Superior temporal gyrus (tissue), 1 donor: Measurements from ENCODE around the gene ASIC3.
"Not testable (repeated sequence)": the region's sequence is repeated elsewhere in the genome, so short reads cannot be mapped to it uniquely, and the experiment has no call there.

ENCODE experiments used
- DNase-seq: peaks from one replicate; pipeline ENCODE4 v3.0.0-alpha.2; 2016; ENCODE audit errors: extremely low spot score

Gene ASIC3

DNA sequence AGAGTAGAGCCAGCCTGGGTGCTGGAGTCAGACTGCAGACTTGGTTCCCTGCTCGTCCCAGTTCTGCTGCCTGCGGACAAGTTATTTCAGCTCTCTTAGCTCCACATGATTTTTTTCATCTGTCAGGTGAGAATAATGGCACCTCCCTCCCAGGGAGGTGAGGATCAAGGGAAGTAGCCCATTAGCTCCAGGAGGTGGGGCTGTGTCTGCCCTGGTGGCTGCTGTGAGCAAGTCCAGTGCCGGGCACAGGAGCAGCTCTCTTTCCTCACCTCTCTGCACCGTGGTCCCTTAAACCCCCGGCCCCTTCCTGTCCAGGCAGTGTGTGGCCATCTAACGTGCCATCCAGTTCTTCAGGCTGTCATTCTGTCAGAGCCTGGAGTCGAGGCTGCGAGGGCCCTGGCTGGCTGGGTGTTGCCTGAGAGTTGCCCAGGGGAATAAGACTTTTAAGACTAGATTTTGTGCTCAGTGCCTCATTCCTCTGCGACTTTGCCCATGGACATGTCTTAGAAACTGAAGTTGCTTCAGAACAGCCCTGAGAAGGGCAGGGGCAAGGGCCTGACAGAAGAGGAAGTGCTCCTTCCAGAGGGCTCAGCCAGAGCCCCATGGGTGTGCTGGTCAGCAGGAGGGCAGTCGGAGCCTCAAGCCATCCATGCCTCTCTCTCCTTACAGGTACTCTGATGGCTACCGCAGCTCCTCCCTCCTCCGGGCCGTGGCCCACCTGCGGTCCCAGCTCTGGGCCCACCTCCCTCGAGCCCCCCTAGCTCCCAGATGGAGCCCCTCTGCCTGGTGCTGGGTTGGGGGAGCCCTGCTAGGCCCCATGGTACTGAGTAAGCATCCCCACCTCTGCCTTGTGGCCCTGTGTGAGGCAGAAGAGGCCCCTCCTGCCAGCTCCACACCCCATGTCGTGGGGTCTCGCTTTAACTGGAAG lies 15.1 kb upstream of the ASIC3 start:
- no peak for DNase-seq

DNA sequence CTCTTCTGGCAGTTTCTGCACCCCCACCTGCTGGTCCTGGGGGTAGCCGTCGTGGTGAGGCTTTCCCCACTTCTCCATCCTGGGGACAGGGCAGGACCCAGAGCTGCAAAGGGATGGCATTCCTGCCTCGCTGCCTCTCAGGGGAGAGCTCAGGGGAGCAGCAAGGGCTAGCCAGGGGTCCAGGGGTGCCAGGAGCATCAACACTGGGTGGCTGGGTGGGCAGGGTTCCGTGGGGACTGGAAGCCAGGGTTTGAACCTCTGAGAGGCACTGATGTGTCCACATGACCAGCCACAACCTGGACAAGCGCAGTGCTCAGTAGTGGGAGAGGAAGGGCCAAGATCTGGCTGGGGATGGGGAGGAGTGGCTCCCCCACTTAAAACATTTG lies 14.5 kb upstream of the ASIC3 start:
- DNase-seq = no peak

DNA sequence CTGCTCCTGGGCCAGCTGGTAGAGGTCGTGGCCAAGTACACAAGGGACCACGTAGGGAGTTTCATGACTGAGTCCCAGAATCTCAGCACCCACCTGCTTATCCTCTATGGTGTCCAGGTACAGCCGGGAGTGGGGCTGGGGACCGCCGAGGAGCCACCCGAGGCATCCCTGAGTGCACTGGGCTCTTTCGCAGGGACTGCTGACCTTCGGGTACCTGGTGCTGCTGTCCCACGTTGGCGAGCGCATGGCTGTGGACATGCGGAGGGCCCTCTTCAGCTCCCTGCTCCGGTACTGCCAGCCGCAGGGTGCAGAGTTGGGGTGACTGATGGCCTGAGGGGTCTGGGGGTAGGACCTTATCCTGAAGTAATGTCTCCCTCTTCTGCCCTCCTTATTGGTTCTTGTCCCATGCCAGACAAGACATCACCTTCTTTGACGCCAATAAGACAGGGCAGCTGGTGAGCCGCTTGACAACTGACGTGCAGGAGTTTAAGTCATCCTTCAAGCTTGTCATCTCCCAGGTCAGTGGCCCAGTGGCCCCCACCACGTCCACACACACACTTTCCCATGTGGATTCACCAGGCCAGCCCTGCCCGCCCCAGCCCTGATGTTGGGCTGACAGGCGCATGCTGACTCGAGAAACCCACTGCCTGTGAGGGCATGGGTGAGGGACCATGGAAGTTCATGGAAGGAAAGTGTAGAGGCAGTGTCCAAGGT lies 13.9 kb upstream of the ASIC3 start:
- DNase-seq = no peak

DNA sequence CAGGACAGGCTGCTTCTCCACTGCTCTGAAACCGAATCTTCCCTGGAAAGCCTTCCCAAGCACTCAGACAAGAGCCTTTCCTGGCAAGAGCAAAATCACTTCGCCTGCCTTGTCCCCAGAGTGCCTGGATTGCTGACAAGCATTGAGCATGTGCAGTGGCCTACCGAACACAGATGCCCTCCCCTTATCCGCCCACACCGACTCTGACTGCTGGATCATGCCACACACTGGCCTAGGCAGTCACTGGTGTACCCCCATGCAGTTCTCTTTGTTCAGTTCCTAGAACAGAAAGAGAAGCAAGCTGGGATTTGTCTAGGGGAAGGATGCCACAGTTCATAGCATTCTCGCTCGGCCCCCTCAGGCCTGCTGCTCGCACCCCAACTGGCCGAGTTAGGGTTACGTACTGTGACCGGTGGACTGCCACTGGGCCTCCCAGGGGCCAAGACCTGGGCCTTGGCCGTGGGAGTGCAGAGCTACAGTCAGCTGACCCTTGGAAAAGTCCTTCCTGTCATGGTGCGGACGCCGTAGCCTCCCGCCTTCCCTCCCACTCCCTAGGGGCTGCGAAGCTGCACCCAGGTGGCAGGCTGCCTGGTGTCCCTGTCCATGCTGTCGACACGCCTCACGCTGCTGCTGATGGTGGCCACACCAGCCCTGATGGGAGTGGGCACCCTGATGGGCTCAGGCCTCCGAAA lies 13.2 kb upstream of the ASIC3 start:
- DNase-seq = no peak

DNA sequence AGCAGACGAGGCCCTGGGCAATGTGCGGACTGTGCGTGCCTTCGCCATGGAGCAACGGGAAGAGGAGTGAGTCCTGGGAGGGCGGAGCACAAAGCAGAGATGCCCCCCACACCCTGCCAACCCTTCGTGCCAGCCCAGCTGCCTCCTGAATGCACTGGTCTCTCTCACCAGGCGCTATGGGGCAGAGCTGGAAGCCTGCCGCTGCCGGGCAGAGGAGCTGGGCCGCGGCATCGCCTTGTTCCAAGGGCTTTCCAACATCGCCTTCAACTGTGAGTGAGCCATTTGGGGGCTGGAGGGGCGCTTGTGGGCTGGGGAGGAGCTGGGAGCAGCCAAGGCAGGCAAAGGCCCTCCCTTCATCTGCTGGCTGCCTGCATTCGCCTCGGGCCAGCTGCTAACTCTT lies 12.4 kb upstream of the ASIC3 start:
- DNase-seq = no peak

DNA sequence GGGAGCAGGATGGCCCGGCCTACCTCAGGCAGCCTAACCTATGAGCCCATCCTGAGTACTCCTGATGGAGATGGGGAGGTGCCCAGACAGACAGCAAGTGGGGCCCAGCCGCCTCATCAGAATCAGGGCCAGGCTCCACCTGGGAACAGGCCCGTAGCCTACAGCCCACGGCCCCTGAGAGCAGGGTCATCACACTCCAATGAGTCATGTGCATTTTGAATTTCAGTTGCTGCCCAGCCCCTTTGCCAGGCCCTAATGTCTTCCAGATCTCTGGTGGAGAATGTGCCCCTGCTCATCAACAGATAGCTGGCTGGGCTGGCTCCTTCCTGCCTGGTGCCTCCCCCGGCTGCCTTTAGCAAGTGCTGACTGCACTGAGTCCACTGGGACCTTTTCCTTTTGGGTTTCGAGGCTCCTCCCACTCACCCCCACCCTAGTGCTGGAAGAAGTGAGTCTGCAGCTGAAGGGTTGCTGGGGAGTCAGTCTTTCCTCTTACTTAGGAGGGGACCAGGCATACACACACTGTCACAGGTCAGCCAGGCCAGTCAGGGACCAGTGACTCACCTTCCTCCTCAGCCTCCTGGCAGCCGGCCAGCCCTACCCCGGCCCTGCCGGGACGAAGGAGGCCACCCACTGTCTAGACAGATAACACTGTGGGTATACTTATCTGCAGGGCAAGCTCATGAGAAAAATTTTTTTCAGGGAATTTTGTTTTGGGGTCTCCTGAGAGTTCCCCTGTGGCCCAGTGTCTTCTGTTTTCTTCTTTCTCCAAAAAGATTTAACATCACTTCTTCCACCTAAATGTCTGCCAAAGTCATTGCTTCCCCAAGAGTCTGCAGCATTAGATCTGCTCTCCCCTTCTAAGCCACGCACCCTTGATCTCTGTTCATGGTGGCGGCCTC lies 9.1 kb upstream of the ASIC3 start:
- no peak for DNase-seq

DNA sequence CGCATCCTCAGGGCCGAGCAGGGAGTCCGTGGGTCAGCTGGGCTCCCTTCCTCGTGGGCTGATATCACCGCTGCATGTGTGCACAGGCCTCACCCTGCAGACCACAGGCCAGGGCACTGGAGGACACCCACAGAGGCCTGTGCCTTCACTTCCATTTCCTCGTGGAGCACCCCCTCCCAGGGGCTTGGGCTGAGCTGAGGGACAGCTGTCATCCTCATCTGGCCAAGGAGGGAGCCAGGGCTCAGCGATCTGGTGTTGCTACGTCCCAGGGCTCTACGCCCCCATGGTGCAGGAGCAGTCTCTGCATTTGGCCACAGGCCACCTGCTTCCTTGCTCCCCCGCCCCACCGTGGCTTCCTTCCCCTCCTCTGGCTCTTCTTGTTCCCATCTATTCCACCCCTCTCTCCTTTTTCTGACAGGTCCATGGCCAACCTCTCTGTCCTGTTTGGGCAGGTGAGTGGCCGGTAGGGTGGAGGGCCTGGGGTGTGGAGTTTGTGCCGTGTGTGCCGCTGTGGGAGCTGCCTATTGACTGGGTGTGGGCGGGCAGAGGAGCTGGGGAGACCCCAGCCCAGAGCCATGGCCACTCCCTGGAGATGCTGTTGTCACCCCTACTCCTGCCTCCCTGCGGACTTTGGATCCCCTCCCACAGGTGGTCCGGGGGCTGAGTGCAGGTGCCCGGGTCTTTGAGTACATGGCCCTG lies 8.3 kb upstream of the ASIC3 start:
- DNase-seq = no peak

DNA sequence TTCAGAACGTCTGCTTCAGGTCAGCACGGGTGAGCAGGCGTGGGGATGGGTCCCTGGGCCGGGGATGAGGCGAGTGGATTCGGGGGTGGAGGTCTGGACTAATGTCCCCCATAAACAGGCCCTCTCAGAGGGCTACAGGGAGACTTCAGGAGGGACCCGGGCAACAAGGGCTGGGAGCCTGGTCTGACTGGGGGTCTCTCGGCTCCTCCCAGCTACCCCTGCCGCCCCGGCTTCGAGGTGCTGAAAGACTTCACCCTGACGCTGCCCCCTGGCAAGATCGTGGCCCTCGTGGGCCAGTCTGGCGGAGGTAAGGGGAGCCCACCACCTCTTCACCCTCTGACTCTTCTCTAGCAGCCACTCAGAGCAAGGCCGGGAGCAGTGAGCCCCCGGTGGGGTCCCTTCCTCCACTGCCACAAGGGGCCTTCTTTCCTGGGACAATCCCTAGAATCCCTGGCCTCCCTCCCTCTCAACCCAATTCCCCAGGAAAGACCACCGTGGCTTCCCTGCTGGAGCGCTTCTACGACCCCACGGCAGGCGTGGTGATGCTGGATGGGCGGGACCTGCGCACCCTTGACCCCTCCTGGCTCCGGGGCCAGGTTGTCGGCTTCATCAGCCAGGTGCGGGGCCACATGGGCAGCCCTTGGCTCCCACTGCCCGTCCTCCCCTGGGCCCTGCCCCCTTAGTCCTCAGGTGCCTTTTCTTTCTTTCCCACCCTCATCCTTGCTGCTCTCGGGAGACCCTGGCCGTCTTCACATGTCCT lies 7.5 kb upstream of the ASIC3 start:
- no peak for DNase-seq

DNA sequence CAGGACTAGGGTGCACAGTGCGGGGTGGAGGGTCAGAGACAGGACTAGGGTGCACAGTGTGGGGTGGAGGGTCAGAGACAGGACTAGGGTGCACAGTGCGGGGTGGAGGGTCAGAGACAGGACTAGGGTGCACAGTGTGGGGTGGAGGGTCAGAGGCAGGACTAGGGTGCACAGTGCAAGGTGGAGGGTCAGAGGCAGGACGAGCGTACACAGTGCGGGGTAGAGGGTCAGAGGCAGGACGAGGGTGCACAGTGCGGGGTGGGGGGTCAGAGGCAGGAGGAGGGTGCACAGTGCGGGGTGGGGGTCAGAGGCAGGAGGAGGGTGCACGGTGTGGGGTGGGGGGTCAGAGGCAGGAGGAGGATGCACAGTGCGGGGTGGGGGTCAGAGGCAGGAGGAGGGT lies 4.9 kb upstream of the ASIC3 start:
- DNase-seq = not testable (repeated sequence)

DNA sequence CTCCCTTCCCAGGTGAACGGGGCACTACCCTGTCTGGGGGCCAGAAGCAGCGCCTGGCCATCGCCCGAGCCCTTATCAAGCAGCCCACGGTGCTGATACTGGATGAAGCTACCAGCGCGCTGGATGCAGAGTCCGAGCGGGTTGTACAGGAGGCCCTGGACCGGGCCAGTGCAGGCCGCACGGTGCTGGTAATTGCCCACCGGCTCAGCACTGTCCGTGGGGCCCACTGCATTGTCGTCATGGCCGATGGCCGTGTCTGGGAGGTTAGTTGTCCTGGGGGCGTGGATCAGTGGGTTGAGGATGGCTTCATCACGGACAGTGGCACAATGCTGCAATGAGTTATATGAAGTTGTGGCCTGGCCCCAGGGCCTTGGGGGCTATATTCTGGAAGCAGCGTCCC lies 4.4 kb upstream of the ASIC3 start:
- no peak for DNase-seq

DNA sequence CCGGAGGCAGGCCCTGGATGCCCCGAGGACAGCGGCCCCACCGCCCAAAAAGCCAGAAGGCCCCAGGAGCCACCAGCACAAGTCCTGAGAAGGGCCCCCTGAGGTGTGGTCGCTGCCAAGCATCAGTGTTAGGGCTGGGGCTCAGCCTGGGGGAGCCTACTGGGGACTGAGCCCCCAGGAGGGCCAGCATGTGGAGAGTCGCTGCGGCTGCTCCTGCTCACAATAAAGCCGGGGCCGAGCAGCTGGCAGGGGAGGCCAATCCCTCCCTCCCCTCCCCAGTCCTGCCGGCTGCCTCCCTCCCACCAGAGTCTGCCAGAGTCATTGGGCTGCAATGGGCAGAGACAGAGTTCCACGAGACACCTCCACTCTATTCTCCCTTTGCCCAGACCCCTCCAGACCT lies 3.1 kb upstream of the ASIC3 start:
- no peak for DNase-seq

DNA sequence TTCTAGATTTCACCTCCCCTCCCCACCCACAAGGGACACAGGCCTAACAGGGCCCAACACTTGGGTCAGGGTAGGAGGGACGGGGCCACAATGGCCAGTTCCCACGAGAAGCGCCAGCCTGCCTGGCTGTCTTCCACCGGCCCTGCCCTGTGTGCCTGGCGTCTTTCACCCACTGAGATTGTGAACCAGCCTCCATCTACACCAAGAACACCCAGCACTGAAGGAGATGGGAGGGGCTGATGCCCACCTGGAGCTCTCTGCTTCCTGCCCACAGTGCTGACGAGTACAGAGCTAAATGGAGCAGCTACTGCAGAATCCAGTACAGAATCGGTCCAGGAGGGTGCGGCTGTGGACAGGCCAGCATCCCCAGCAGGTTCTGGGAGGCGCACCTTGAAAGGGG lies 2.4 kb upstream of the ASIC3 start:
- no peak for DNase-seq

DNA sequence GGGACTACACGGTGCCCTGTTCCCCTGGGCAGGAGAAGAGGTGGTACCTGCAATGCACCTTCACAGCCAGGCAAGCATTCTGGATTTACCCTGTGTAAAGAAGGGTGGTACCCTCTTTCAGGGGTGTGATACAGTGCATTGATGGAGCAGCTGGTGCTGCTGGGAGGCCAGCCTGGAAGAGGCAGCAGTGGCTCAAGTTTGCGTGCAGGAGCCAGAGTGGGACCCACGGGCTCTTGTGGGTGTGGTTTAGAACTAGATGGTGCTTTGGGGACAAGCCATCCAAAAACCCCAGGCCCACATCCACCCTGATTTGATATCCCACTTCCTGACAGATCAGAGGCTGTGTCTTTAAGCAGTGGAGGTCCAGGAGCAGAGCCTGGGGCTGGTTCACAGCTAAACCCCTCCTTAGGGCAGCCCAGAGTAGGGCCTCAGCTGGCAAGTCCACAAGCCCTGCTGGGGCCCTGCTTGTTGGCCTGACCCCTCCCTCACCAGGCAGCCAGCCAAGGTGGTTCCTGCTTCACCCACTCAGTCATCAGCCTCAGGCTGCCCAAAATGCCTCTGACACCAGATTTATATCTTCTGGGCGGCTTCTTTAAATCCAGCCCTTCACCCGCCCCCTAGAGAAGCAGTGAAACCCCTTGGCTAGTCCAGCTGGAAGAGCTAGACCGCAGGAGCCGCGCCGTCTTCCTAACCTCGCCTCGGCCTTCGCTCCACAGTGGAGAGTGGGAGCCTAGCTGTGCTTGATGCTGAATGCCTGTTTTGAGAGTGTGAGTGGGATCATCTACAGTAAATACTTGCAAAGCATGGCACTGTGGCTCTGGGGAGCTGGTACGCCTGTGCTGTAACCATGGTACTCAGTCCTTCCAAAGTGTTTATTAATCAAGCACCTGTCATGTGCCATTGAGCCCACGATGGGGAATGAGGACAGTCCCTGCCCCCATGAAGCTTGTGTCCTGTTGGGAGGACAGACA lies 1.4 kb upstream of the ASIC3 start:
- DNase-seq = no peak

DNA sequence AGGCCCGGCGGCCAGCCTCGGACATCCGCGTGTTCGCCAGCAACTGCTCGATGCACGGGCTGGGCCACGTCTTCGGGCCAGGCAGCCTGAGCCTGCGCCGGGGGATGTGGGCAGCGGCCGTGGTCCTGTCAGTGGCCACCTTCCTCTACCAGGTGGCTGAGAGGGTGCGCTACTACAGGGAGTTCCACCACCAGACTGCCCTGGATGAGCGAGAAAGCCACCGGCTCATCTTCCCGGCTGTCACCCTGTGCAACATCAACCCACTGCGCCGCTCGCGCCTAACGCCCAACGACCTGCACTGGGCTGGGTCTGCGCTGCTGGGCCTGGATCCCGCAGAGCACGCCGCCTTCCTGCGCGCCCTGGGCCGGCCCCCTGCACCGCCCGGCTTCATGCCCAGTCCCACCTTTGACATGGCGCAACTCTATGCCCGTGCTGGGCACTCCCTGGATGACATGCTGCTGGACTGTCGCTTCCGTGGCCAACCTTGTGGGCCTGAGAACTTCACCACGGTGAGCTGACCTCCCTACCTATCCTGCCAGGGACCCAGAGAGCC lies 656 bp downstream of the ASIC3 start:
- DNase-seq = no peak

DNA sequence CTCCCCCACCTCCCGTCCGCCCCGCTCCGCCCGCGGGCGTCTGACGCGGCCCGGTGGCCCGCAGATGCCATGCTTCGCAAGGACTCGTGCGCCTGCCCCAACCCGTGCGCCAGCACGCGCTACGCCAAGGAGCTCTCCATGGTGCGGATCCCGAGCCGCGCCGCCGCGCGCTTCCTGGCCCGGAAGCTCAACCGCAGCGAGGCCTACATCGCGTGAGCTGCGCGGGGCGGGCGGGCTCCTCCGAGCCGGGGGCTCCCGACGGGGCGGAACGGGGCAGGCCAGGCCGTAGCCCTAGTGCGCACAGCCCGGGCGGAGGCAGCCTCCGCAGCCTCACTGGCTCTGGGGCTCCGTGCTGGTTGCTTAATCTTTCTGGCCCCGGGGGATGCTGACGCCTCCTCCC lies 2.8 kb downstream of the ASIC3 start:
- DNase-seq = peak; percentile 26

DNA sequence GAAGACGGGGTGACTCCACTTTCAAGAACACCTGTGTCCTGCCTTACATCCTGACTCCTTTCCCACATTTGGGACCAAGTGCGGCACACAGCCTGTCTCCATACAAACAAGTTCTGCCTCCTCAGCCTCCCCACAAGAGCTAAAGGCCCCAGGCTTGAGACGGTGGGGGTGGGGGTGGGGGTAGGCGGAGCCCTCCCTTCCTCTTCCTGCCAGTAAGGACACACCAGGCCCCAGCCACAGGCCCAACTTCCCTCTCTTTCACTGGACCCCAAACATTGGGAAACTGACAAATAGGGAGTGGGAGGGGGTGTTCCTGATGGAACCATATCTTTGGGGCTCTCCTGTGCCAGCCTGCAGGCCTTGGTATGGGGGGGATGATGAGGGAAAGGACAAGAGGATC lies 4.8 kb downstream of the ASIC3 start:
- no peak for DNase-seq

DNA sequence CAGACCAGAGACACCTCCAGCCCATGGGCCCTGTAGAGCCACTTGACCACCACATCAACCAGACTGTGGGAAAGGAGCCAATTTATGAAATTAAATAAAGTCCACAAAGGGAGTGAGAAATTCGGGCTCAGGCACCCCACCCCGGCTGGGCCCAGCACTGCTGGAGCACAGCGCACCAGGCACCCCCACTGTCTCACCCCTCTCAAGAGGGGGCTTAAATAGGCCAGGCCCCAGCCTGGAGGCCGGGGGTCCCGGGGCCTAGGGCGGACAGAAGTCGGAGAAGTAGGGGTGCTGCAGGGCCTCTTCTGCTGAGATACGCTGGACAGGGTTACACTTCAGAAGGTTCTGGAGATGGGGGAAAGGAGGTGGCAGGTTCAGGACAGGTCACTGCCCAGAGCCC lies 5.4 kb downstream of the ASIC3 start:
- no peak for DNase-seq

DNA sequence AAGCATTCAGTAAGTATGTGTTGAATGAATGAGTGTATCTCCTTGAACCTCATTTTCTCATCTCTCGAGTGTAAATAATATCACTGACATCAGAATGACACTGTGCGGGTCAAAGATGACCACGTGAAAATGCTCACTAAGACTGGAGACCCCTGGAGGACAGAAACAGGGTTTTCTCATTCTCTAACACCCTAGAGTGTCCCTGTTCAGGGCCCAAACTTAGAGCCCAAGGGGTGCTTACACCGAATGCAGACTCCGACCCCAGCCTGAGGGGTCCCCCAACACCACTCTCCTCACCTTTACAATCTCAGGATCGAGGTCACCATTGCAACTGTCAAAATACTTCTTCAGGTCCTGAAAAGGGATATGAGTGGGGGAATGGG lies 7.9 kb downstream of the ASIC3 start:
- DNase-seq = no peak
